GM18507 (cell line): ENCODE results near the gene IL31RA.

Experiments used
- DNase-seq: peaks from one replicate; pipeline ENCODE4 v3.0.0; 2011; ENCODE audit warnings: low read depth; ENCODE audit not compliant: insufficient read length; ENCODE audit errors: extremely low spot score
- FAIRE-seq: peaks from 2 replicates; lab custom pipeline; 2011; peaks lifted over from hg19 to GRCh38; lab: Jason Lieb, UNC

IL31RA gene

DNA sequence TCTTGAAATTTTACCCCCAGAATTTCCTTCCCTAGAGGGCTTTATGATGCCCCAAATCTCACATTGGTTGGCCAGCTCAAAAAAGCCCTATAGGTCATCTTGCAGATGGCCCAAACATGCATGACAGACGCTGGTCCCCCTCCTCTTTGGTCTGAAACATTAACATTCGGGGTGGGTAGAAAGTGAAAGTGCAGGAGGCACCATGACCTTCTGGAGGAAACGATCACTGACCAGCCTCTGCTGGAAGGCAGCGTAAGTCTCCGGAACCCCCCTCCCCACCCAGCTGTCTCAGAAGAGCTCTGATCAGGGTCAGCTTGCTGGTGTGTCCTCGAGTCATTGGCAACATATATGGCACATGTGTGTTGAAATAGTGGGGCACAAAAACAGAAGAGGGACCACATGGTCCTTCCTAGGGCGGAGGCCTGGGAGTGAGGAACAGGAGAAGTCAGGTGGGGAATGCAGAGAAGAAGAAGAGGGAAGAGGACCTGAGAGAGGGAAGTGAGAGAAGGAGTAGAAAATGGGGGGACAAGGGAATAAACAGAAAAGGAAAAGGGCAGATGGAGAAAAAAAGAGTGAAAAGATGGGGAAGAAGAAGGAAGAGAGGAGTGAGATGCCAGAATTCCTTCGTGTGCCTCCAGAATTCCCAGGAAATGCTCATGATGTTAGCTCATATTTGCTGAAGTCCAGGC is 46.2 kb downstream of the IL31RA start:
- DNase-seq (no peak), FAIRE-seq (peak; percentile 47)

- no peak for DNase-seq
- FAIRE-seq, result no peak
Observed at GRCh38 chr5:55897905-55898304, 46.7 kb downstream of the IL31RA start.

GRCh38 chr5:55899344-55899743 is 48.2 kb downstream of the IL31RA start:
- FAIRE-seq, result no peak
- DNase-seq, result no peak

- DNase-seq, result no peak
- peak; percentile 86 for FAIRE-seq
Observed at GRCh38 chr5:55900068-55900467, 48.9 kb downstream of the IL31RA start.

- FAIRE-seq (no peak), DNase-seq (no peak)
Observed at GRCh38 chr5:55900776-55901175, 49.6 kb downstream of the IL31RA start.

DNA sequence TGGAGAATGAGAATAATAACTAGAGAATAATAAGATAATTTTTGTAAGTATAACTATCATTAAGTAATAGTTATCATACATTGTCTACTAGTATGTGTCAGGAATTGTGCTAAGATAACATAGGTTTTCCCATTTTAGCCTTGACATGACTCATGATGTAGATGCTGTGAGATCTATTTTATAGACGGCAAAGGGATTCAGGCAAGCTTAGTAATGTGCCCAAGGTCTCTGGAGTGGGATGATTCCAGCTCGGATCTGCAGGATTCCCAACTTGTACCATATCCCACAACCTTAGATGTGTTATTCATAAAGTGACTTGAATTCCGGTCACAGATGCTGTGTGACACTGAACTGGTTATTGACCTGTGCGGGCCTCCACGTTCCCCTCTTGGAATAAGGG is 51.5 kb downstream of the IL31RA start:
- DNase-seq, result no peak
- FAIRE-seq, result no peak

- FAIRE-seq, result peak; percentile 90
Observed at GRCh38 chr5:55903121-55903701, 52.1 kb downstream of the IL31RA start.

GRCh38 chr5:55904152-55904551 is 53.0 kb downstream of the IL31RA start:
- DNase-seq, result no peak
- no peak for FAIRE-seq

More at GRCh38 chr5:55903121-55903701, 52.1 kb downstream of the IL31RA start:
- DNase-seq, result no peak

- no peak for FAIRE-seq
- DNase-seq, result no peak
Observed at GRCh38 chr5:55905251-55905650, 54.1 kb downstream of the IL31RA start.

GRCh38 chr5:55907927-55908326 is 56.8 kb downstream of the IL31RA start:
- DNase-seq (no peak), FAIRE-seq (no peak)

DNA sequence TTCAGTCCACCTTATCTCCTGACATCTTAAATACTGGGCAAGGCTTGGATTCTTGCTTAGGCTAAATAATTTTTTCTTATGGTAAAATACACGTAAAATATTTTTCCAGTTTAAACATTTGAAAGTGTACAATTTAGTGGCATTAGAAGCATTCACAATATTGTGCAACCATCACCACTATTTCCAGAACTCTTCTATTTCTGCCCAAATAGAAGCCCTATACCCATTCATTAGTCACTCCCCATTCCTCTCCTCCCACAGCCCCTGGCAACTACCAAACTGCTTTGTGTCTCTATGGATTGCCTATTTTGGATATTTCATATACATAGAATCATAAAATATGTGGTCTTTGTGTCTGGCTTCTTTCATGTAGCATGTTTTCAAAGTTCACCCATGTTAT is 57.6 kb downstream of the IL31RA start:
- DNase-seq, result no peak
- no peak for FAIRE-seq

DNA sequence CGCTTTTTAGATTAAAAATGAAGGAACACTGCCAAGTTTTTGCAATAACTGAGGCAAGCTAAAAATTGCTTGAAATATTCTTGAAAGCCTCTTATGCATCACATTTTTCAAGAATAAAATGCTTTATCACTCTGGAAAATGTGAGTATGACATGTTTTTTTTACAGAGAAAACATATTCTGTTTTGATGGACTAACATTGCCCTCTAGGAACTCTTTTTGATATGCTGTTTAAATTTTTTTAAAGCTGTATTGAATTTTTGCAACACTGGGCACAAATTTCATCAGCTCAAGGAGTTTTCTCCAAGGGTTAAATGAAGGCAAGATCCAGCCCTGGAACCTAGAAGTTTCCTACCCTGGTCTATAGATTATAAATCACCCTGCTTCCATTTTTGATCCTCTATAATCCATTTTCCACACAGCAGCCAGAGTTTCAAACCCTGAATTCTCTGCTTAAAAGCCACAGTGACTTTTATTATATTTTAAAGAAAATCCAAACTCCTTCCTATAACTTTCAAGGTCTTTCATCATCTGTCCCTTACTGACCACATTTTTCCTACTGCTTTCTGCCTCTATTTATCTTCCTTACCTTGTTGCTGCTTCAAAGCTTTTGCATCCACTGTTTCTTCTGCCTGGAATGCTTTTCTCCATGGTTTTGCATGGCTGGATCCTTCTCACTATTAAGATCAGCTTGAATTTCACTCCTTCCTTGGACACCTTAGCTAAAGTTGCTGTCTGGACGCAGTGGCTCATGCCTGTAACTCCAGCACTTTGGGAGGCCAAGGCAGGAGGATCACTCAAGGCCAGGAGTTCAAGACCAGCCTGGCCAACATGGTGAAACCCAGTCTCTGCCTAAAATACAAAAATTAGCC is 60.9 kb downstream of the IL31RA start:
- no peak for DNase-seq
- FAIRE-seq, result no peak

DNA sequence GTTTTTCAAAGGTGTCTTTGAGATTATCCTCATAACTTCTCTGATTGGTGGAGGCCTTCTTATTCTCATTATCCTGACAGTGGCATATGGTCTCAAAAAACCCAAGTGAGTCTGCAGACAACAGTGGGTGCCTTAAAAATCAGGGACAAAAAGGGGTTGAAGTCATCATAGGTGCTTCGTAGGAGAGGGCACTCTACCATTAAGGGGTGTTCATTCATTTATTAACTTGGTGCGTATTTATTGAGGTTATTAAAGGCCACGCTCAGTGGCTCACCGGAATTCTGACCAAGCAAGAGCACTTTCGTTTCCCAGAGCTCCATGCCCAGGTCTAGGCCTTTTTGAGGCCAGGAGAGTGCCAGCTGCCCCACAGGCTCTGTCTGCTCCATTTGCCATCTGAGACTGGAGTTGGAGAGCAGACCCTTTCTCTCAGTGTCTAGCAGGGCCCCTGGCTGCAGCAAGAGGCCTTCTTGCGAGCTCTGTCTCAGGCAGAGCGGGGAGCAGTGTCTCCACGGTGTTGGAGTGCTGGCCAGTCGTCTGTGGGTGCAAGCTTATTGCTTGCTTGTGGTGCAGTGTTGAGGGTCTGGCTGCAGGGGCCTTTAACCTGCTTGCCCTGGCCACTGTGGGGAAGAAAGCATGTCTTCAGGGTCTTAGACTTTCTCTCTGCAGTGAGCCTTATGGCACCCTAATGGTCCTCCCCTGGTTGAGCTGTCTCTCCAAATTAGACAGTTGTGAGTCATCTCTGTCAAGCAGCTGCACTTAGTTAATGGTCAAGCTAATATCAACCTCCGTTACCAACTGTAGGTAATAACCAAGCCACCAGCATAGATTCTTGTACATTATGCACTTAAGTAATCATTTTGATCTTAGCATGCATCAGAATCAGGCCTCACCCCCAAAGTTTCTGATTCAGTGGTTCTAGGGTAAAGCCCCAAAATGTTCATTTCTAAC is 62.6 kb downstream of the IL31RA start:
- peak; percentile 60 for DNase-seq
- peak; percentile 94 for FAIRE-seq

GRCh38 chr5:55914971-55915370 is 63.8 kb downstream of the IL31RA start:
- FAIRE-seq (no peak), DNase-seq (no peak)

GRCh38 chr5:55915783-55916182 is 64.6 kb downstream of the IL31RA start:
- DNase-seq (no peak), FAIRE-seq (peak; percentile 12)

GRCh38 chr5:55916986-55917385 is 65.8 kb downstream of the IL31RA start:
- no peak for DNase-seq
- no peak for FAIRE-seq

GRCh38 chr5:55917402-55918086 is 66.4 kb downstream of the IL31RA start:
- FAIRE-seq (no peak), DNase-seq (no peak)

GRCh38 chr5:55918087-55919035 is 67.2 kb downstream of the IL31RA start:
- FAIRE-seq (no peak), DNase-seq (no peak)
